Esophagus squamous epithelium (tissue), 5 donors: ENCODE results near the gene MATCAP1. TPM values are rescaled to one million over a fixed set of nuclear protein-coding genes. Genes with fewer than 3 reads are reported as not detected.
A peak's percentile ranks its signal among the peaks of the same experiment; 100 is the strongest.

Experiments used
- DNase-seq: peaks from one replicate; lab custom pipeline; 2025; lab: John Stamatoyannopoulos, UW
- H3K27ac ChIP-seq, 4 donors: fragments of 200-600 bp; sonication (generic); one replicate each; pipeline ENCODE4 v1.5.1; 2016 to 2019; ENCODE audit warnings: mild to moderate bottlenecking in 1 of 4
- H3K27me3 ChIP-seq, 4 donors: fragments of 200-600 bp; sonication (generic); 1 replicate in 3 of 4; 2 replicates in 1 of 4; pipeline versions ENCODE4 v1.5.1 to v1.6.0; 2017 to 2021; ENCODE audit warnings: antibody characterized with exemption in 1 of 4
- H3K36me3 ChIP-seq, 3 donors: fragments of 200-600 bp; sonication (generic); one replicate each; pipeline ENCODE4 v1.5.1; 2016 to 2019
- H3K4me1 ChIP-seq, 3 donors: fragments of 200-600 bp; sonication (generic); one replicate each; pipeline ENCODE4 v1.5.1; 2017 to 2019
- H3K4me3 ChIP-seq, 4 donors: fragments of 200-600 bp; sonication (generic); 1 replicate in 3 of 4; 2 replicates in 1 of 4; pipeline ENCODE4 v1.5.1; 2016 to 2019; ENCODE audit warnings: mild to moderate bottlenecking in 2 of 4, moderate library complexity in 1 of 4
- H3K9me3 ChIP-seq, 3 donors: fragments of 200-600 bp; sonication (generic); one replicate each; pipeline ENCODE4 v1.5.1; 2016 to 2019
- CTCF ChIP-seq, 6 experiments: fragments of 450-650 bp in 4 of 6; fragments of 200-600 bp in 2 of 6; sonication (generic) in 2 of 6; IDR thresholded peaks; one replicate each; pipeline ENCODE4 v1.5.1; 2016 to 2019; ENCODE audit warnings: antibody characterized with exemption in 6 of 6, mild to moderate bottlenecking in 4 of 6, moderate library complexity in 4 of 6
- POLR2A ChIP-seq, 4 donors: fragments of 450-650 bp; IDR thresholded peaks; one replicate each; pipeline ENCODE4 v1.6.1; 2017; ENCODE audit warnings: antibody characterized with exemption in 4 of 4, mild to moderate bottlenecking in 4 of 4, moderate library complexity in 3 of 4
- WGBS, 2 donors: methylation state at CpG; one replicate each; pipeline ENCODE4 v1.1.5; 2018; 5-methylcytosine and 5-hydroxymethylcytosine counted together
- intact Hi-C: fragments of 100-400 bp; cut with DNase I; formaldehyde crosslinking; loops from one replicate; pipeline ENCODE4 v1.15.0; 2022
- total RNA-seq, 4 donors: library from RNA; depleted of rRNA; stranded (reverse); fragments of >200 nt; gene quantifications; one replicate each; pipeline ENCODE4 v1.1.0, GENCODE V29; 2016
- donor health status: DM: yes; HTN: yes; CAD: no.

The MATCAP1 gene
- total RNA-seq, 4 donors from 2014 or later, result 8.8 to 18.8 (median 13.4) TPM

- Histone ChIP-seq H3K36me3 (peaks cover 0 to 9% (median 0%) of the 10 kb centered on the region in 3 donors), H3K27me3 (peaks cover 0 to 49% (median 0%) of the 10 kb centered on the region in 4 donors), H3K9me3 (no peaks in the 10 kb centered on the region), H3K4me3 (peak overlapping the region in 3 of 4 donors; percentile 43 to 63 (median 48)), H3K27ac (peak overlapping the region in 3 of 4 donors; percentile 78 to 87 (median 82)), H3K4me1 (peaks cover 47 to 83% (median 52%) of the 10 kb centered on the region in 3 donors)
- TF ChIP-seq POLR2A (IDR thresholded peaks at IDR 0.05) (no peak), CTCF (IDR thresholded peaks at IDR 0.05) (no peak)
- no peak for DNase-seq
- intact Hi-C loops, result no loop called here
- 47 to 55% methylated on average over 7 to 10 of the region's 44 CpGs for WGBS, 2 donors
These were observed 21.1 kb downstream of the MATCAP1 start for GRCh38 chr16:67162506-67163163.

- no peak for TF ChIP-seq POLR2A (IDR thresholded peaks at IDR 0.05)
- no peak for TF ChIP-seq CTCF (IDR thresholded peaks at IDR 0.05)
- DNase-seq, result no peak
- Histone ChIP-seq H3K4me1 (peaks cover 48 to 91% (median 52%) of the 10 kb centered on the region in 3 donors), H3K36me3 (no peaks in the 10 kb centered on the region), H3K27ac (peak overlapping the region in 1 of 4 donors; percentile 20), H3K27me3 (peaks cover 0 to 49% (median 0%) of the 10 kb centered on the region in 4 donors), H3K4me3 (peak overlapping the region; percentile 62 to 83 (median 76)), H3K9me3 (no peaks in the 10 kb centered on the region)
- intact Hi-C loops, result no loop called here
- WGBS, 2 donors, result 46 to 60% methylated on average over 13 of the region's 25 CpGs
These were observed 22.1 kb downstream of the MATCAP1 start for GRCh38 chr16:67161595-67162058.

- peak overlapping the region; percentile 89 to 95 (median 91) for H3K27ac ChIP-seq
- DNase-seq, result no peak
- 2 to 12% methylated on average over 12 to 14 of the region's 34 CpGs for WGBS, 2 donors
- peaks cover 0 to 27% (median 0%) of the 10 kb centered on the region in 4 donors for H3K27me3 ChIP-seq
- H3K9me3 ChIP-seq, result no peaks in the 10 kb centered on the region
- H3K36me3 ChIP-seq, result no peaks in the 10 kb centered on the region
- peaks cover 45 to 91% (median 49%) of the 10 kb centered on the region in 3 donors for H3K4me1 ChIP-seq
- H3K4me3 ChIP-seq, result peak overlapping the region; percentile 62 to 83 (median 76)
- intact Hi-C loops, result loop anchor here (5.0 to 10.0 kb wide), 2 partner anchors 144 to 182 kb away; no protein-coding TSS in a partner anchor
- TF ChIP-seq CTCF (IDR thresholded peaks at IDR 0.05) (no peak), POLR2A (IDR thresholded peaks at IDR 0.05) (peak in 1 of 4 donors; percentile 52)
These were observed 24.8 kb downstream of the MATCAP1 start for GRCh38 chr16:67158637-67159600.

- Histone ChIP-seq H3K27ac (peak overlapping the region in 3 of 4 donors; percentile 26 to 93 (median 89)), H3K4me3 (no peak overlapping the region), H3K36me3 (no peaks in the 10 kb centered on the region), H3K27me3 (peaks cover 0 to 18% (median 0%) of the 10 kb centered on the region in 4 donors), H3K9me3 (no peaks in the 10 kb centered on the region), H3K4me1 (peaks cover 37 to 82% (median 40%) of the 10 kb centered on the region in 3 donors)
- no peak for TF ChIP-seq POLR2A (IDR thresholded peaks at IDR 0.05)
- no peak for TF ChIP-seq CTCF (IDR thresholded peaks at IDR 0.05)
- no peak for DNase-seq
- 68 to 73% methylated on average over 7 of the region's 7 CpGs for WGBS, 2 donors
- intact Hi-C loops, result loop anchor here (5.0 to 10.0 kb wide), 2 partner anchors 143 to 181 kb away; no protein-coding TSS in a partner anchor
These were observed 25.7 kb downstream of the MATCAP1 start for GRCh38 chr16:67157892-67158635.
